Esophagus mucosa (tissue), 1 donor: ENCODE measurements around the gene MYPN. TPM values are rescaled to one million over a fixed set of nuclear protein-coding genes. Genes with fewer than 3 reads are reported as not detected.
"Not testable (repeated sequence)": the region's sequence is repeated elsewhere in the genome, so short reads cannot be mapped to it uniquely, and the experiment has no call there.

Source experiments
- ATAC-seq: fragments of 200-7000 bp; cut with Tn5 transposase; one replicate; pipeline ENCODE4 v1.9.1; 2020
- total RNA-seq: library from RNA; stranded (reverse); gene quantifications from one replicate; pipeline ENCODE4 v1.2.4, GENCODE V29; 2023
- donor health status: DM: yes; HTN: yes; CAD: no.

The MYPN gene, protein sequence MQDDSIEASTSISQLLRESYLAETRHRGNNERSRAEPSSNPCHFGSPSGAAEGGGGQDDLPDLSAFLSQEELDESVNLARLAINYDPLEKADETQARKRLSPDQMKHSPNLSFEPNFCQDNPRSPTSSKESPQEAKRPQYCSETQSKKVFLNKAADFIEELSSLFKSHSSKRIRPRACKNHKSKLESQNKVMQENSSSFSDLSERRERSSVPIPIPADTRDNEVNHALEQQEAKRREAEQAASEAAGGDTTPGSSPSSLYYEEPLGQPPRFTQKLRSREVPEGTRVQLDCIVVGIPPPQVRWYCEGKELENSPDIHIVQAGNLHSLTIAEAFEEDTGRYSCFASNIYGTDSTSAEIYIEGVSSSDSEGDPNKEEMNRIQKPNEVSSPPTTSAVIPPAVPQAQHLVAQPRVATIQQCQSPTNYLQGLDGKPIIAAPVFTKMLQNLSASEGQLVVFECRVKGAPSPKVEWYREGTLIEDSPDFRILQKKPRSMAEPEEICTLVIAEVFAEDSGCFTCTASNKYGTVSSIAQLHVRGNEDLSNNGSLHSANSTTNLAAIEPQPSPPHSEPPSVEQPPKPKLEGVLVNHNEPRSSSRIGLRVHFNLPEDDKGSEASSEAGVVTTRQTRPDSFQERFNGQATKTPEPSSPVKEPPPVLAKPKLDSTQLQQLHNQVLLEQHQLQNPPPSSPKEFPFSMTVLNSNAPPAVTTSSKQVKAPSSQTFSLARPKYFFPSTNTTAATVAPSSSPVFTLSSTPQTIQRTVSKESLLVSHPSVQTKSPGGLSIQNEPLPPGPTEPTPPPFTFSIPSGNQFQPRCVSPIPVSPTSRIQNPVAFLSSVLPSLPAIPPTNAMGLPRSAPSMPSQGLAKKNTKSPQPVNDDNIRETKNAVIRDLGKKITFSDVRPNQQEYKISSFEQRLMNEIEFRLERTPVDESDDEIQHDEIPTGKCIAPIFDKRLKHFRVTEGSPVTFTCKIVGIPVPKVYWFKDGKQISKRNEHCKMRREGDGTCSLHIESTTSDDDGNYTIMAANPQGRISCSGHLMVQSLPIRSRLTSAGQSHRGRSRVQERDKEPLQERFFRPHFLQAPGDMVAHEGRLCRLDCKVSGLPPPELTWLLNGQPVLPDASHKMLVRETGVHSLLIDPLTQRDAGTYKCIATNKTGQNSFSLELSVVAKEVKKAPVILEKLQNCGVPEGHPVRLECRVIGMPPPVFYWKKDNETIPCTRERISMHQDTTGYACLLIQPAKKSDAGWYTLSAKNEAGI (N-terminal part only)
- 0.08 TPM for total RNA-seq

DNA sequence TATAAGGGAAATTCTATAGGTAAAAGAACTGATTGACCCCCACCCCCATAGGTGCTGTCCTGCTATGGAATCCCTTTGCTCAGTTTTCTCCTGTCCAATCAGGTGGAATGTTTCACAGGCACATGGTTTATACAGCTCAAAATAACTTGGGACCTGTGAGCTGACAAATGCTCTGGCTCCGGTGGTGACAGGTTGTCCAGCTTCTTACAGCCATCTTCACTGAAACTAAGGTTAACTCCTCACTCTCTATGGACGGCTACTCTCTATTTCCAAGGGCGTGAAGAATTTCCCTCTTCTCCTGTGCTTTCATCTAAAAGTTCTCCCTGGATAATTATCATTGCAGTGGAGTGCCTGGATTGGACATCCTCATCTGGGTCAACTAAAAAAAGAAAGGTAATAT lies at the start of gene MYPN:
MYPN (plus strand) TSS at position 158 of the 400 bp plus-strand sequence. CDS start 11,951 bp downstream, outside the sequence.
- no peak for ATAC-seq

DNA sequence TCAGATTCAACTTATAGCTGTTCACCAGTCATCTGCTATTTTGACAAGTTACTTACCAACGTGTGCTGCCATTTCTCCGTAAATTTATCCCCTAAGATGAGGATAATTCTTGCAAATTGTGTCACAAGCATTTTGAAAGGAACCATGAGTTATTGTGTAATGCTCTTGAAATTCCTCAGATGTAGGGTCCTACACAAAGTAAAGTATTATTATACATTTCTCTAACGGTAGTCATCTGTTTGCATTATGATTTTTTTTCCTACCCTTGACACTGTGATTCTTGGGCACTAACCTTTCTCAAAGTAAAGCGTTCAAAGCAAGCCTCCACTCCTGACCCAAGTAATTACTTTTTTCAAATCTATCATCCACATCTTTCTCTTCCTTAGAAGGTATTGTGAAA lies 42.3 kb upstream of the MYPN start:
- no peak for ATAC-seq

DNA sequence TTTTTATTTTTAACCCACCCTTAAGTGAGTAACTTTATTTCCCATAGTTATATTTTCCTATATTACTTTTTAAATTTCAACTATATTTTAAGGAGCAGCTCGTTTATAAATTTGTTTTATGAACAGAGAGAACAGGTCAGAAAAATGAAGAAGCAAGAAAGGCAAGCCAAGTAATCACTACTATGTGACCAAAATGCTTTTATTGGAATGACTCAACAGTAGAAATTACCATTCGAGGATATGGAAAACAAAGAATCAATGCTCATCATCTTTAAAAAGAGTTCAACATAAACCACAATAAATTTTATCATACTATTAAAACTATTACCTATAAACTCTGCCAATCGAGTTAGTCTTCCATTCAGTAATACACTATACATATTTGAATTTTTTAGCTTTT lies 41.8 kb upstream of the MYPN start:
- ATAC-seq: no peak

DNA sequence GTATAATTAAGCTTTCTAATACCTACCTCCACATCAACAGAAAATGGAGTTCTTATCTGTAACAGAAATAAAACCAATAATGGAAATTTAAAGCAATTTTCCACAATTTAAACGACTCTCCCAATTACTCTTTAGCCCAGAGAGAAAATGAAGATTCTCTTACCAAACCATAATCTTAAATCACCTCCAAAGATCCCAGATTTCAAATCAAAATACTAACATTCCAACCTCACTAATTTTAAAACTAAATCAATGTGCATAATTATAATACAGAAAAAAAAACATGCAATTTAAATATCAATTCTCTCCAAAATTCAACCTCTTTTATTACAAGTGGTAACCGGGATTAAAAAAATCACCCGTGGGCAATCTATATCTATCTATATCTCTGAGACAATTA lies 35.7 kb upstream of the MYPN start:
- no peak for ATAC-seq

DNA sequence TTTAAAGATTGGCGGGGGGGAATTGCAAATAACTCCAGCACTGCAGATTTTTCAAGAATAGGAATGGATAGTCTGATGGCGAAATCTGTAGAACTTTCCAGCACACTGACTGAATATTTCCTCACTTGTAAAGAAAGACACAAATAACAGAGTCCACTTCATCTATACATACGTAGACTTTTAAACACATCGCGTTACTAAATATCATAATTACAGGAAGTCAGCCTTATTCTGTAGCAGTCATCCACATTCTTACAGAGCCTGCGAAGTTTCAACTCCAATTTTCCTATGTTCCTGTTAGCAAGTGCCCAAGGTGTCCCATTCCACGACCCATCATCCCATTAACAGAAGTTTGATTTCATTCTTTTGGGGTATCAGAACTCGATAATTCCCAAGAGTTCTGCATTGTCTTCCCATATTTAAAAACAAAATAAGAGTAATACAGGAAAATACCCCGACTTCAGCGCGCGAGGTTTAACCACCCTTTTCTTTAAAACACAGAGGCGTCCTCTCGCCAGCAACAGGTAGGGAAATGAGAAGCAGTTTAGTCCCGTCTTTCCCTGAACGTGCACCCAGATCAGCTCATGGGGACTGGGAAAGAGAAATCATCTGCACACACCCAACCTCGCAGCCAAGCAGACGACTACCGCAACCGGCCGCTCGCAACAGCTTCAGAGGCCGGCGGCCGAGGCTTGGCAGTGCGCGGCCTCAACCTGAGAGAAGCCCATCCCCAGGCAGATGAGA lies 35.1 kb upstream of the MYPN start:
- no peak for ATAC-seq

DNA sequence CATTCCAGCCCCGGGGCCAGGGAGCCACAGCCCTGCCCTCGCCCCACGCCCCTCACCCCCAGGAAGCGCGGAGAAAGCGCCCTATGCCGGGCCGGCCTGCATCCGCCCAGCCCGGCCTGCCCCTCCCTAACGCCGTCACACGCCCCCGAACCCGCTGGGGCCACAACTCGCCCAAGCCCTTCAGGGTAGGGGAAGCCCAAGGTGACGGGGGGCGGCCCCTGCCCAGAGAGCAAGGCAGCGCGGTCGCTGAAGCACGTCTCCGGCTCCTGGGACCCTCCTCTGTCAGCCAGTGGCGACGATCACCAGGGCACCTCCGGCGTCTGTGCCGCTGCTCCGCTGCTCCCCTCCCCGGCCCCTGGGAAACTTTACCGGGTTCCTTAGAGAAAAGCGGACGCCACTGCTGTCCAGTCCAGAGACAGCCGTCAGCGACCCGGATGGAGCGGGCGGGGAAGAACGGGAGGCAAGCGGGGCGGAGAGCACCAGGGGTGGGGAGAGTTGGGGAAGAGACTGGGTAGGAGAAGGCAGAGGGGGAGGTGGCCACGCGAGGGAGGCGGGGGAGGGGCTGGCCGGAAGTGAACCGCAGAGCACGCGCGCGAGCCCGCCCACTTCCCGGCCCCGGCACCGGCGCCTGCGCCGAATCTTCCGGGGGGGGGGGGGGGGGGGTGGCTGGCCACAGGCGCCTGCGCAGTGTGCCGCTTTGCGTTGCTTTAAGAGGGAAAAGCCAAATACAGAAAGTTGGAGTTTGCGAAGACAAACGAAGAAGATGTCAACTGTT lies 34.3 kb upstream of the MYPN start, which contains the start of gene HERC4:
HERC4 (minus strand) TSS at position 509 of the 775 bp plus-strand sequence. CDS start 2,175 bp downstream, outside the sequence.
- peak; percentile 99 for ATAC-seq

DNA sequence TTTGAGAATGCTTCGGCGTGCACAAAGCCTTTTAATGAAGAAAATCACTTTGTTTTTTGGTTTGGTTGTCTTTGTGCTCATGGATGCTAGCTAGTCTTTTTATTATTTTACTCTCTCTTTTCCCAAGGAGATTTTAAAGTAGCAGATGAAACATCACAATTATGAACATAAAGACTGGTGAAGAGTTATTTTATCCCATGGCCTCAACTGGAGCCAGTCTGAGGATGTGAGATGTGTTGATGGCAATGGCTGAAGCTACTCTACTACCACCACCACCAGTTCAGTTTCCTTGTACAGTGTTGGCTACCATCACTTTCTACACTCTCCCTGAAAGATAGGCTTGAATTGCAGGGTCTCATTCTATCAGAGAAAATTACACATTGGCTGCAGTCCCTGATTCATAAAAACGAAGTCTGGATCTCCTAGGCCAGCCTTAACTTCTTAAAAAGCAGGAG lies 33.7 kb upstream of the MYPN start:
- ATAC-seq: no peak

DNA sequence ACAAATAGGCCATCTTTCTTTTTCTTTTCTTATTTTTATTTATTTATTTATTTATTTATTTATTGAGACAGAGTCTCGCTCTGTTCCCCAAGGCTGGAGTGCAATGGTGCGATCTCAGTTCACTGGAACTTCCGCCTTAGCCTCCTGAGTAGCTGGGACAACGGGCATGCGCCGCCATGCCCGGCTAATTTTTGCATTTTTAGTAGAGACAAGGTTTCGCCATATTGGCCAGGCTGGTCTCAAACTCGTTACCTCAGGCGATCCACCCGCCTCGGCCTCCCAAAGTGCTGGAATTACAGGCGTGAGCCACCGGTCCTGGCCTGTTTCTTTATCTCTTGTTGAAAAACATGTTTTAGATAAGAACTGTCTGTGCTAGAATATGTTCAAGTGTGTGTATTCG lies 33.2 kb upstream of the MYPN start:
- ATAC-seq: not testable (repeated sequence)

DNA sequence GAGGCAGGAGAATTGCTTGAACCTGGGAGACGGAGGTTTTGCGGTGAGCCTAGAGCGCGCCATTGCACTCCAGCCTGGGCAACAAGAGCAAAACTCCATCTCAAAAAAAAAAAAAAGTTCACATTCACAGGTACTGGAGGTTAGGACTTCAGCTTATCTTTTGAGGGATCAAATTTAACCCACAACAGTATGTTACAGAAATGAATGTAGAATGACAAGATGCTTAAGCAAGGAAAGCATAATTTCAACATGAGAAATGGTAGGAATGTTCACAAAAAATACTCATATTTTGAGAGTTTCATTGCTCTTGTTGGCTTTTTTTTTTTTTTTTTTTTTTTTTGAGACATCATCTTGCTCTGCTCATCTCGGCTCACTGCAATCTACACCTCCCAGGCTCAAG lies 32.3 kb upstream of the MYPN start:
- ATAC-seq: no peak

DNA sequence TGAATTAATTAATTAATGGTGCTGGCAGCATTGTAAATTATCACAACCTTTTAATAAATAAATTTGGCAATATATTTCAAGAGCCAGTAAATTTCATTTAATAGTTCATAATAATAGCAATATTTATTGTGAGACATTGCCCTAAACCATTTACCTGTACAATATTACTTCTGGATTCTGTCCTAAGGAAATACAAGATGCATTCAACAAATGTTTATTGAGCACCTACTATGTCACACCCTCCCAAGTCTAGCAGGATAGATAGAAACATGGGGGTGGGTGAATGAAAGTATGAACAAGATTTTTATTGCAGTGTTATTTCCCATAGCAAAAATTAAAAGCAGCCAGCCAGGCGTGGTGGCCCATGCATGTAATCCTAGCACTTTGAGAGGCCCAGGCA lies 29.9 kb upstream of the MYPN start:
- no peak for ATAC-seq

DNA sequence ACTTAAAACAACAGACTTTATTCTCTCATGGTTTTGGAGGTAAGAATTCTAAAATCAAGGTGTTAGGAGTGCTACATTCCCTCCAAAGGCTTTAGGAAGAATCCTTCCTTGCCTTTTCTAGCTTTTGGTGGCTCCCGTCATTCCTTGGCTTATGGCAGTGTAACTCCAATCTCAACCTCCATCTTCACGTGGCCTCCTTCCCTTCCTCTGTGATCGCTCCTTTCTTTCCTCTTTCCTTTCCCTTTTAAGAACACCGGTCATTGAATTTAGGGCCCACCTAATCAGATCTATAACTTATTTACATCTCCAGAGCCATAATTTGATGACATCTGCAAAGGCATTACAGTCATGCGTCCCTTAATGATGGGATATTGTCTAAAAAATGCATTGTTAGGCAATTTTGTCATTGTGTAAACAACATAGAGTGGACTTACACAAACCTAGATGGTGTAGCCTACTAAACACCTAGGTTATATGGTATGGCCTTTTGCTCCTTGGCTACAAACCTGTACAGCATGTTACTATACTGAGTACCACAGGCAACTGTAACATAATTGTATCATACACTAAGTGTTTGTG lies 28.3 kb upstream of the MYPN start:
- no peak for ATAC-seq

DNA sequence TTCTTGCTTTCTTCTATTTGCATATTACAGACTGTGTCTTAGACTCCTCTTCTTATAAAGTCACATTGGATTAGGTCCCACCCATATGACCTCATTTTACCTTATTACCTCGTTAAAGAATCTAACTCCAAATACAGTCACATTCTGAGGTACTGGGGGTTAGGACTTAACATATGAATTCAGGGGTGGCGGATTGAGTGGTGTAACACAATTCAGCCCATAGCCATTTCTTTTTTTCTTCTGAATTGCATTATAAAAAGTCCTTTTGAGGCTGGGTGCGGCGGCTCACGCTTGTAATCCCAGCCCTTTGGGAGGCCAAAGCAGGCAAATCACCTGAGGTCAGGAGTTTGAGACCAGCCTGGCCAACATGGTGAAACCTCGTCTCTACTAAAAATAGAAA lies 27.4 kb upstream of the MYPN start:
- ATAC-seq: no peak

DNA sequence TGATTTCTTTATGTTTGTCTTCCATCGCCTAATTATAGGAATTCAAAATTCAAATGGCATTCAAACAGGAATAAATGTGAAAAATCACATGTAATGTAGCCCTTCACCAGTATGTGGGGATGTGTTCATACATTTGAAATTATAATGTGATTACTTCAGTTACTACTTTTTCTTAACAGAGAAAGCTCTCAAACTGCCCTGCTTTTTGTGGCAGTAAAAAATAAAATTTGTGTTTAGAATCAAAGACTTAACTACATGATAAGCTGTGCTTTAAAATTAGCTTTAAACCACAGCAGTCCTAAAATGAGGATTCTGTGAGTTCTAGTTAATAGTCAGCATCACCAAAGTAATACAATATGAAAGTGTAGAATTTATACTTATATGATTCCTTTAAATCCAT lies 26.4 kb upstream of the MYPN start:
- ATAC-seq: no peak

DNA sequence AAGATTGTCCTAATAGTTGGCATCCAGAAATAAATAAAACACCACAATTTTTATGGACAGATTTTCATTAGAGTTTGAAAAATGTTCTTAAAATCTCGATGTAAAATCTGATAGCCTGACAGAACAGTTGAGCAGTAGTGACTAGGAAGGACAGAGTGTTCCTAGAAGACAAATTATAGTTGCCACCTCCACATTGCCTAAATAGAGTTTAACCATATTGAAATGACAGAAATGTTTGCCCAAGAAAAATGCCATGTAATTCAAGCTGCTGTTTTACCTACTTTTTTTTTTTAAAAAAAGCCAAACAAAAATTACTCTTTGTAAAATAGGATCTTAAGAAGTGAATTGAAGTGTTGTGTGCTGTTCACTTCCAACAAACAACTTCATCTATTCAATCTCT lies 25.3 kb upstream of the MYPN start:
- ATAC-seq: no peak

DNA sequence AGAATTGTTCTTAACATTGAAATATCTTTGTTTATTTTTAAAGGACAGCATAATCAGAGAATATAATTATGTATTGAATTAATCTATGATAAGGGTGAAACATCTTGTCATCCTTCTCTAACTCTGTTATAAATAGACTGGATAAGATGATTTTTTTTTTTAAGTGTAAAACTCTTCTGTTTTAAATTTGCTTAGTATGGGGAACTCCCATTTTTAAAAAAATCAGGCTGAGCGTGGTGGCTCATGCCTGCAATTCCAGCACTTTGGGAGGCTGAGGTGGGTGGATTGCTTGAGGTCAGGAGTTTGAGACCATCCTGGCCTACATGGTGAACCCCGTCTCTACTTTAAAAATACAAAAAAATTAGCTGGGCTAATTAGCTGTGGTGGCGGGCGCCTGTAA lies 24.8 kb upstream of the MYPN start:
- ATAC-seq: no peak

DNA sequence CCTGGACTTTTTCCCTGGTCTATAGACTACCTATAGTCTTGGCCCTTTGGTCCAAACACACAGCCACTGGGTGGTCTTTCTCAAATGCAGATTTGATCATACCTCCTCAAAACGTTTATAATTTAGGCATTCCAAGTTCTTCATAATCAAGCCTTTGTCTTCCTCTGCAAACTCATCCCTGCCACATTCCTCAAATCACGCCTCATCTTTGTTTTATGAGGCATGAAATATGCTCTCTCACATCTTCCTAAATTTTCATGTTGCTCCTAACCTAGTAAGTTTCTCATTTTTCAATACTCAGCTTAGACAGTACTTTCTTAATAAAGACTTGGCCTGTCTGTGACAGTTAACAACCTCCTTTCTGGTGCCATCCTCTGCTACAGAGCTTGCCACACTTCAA lies 23.3 kb upstream of the MYPN start:
- ATAC-seq: no peak

DNA sequence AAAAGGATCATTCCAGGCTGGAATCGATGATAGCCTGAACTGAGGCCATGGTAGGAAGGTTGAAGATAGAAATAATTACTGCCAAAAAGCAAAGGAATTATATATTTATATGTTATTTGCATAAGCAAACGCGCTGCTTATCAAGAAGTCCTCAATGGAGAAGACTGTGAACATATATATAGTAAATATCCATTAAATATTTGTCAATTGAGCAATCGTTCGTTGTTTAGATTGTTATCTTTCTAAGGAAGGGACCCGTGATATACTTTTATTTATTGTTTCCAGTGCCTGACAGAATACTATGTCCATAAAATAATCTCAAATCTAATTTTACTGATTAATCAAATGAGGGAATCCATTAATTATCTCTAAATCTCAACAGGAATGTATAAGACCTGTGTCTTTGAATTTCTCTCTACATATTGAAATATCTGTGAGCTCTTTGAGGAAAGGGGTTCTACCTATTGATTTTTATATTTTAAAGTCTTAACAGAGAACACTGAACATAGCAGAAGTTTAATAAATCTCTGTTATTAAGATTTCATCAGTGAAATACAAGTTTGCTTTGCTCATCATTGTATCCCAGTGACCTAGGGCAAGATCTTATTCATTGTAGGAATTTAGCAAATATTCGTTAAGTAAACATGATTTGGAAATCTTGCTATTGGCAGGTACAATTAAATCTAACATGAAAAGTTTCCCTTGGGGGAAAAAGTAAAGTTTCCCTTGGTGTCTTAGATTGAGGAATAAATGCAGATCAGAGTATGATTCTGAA lies 22.2 kb upstream of the MYPN start:
- ATAC-seq: no peak

DNA sequence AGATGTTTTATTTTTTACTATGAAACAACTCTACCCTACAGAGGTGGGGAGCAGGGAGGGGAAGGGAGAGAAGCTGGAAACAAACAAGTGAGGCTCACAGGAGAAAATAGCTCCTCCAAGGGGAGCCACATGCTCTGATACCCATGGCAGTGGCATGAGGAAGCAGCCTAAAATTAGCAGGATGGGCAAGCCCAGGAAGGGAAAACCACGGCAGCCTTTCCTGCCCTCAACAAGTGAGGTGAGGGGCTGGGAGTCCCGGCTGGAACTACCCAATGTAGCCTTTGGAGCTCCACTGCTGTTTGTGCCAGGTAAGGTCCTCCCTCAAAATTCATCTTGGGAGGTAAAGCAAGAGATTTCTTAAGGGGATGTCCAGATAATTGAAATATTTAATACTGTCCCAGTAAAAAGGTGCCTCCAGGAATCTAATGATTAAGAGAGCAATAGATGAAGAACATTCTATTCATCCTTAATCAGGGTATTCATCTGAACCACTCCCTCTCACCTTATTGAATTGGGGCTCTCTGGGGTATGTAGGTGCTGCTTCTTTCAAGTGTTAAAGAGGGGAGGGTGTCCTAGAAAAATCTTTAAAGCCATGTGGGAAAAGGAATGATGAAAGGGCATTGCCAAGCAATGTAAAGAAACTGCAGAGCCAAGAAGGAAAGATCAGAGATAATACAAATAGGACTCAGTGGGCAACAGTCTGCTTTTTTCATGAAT lies 21.4 kb upstream of the MYPN start:
- no peak for ATAC-seq

DNA sequence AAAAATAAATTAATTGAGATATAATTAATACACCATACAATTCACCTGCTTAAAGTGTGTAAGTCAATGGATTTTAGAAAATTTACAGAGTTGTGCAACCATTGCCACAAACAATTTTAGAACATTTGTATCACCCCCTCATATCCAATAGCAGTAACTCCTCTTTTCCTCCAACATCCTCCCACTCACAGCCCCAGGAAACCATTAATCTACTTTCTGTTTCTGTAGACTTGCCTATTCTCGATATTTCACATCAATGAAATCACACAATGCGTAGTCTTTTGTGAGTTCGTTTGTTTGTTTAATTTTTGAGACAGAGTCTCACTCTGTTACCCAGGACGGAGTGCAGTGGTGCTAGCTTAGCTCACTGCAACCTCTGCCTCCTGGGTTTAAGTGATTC lies 20.5 kb upstream of the MYPN start:
- no peak for ATAC-seq
